NB4 (cell line): ENCODE data around the gene SCAPER.

Experiments
- TF ChIP-seq, protein P1 (sequence below): IDR thresholded peaks from 2 replicates; pipeline ENCODE4 v1.6.1; 2011; ENCODE audit warnings: low read depth, low read length
- TF ChIP-seq, protein P2 (sequence below): IDR thresholded peaks from one replicate; pipeline ENCODE4 v1.5.1; 2012; ENCODE audit warnings: low read depth, low read length

DNA sequence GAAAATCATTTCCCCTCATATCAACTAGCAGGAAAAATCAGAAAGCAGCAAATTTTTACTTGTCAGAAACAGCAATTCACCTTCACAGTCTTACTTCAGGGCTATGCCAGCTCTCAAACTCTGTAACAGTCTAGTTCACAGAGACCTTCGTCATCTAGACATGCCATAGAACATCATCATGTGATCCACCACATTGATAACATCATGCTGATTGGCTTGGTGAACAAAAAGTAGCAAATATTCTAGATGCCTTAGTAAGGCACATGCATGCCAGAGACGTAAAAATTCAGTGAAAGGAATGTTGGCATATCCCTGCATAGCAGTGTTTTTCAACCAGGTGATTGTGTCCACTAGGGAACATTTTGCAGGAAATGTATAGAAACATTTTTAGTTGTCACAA is 8.6 kb upstream of the SCAPER start:
- TF ChIP-seq, protein P1, sequence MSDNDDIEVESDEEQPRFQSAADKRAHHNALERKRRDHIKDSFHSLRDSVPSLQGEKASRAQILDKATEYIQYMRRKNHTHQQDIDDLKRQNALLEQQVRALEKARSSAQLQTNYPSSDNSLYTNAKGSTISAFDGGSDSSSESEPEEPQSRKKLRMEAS = no peak
- TF ChIP-seq, protein P2, sequence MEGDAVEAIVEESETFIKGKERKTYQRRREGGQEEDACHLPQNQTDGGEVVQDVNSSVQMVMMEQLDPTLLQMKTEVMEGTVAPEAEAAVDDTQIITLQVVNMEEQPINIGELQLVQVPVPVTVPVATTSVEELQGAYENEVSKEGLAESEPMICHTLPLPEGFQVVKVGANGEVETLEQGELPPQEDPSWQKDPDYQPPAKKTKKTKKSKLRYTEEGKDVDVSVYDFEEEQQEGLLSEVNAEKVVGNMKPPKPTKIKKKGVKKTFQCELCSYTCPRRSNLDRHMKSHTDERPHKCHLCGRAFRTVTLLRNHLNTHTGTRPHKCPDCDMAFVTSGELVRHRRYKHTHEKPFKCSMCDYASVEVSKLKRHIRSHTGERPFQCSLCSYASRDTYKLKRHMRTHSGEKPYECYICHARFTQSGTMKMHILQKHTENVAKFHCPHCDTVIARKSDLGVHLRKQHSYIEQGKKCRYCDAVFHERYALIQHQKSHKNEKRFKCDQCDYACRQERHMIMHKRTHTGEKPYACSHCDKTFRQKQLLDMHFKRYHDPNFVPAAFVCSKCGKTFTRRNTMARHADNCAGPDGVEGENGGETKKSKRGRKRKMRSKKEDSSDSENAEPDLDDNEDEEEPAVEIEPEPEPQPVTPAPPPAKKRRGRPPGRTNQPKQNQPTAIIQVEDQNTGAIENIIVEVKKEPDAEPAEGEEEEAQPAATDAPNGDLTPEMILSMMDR = no peak
